Omental fat pad (tissue), 4 donors: ENCODE measurements around the gene EPHB2. TPM values are rescaled to one million over a fixed set of nuclear protein-coding genes. Genes with fewer than 3 reads are reported as not detected.

Experiments used
- ATAC-seq: fragments of 150-250 bp; one replicate; pipeline ENCODE4 v1.9.1; 2016; ENCODE audit warnings: mild to moderate bottlenecking, moderate library complexity; ENCODE audit not compliant: low FRiP score
- DNase-seq: peaks from one replicate; pipeline ENCODE4 v3.0.0-alpha.2; 2019; ENCODE audit warnings: low spot score
- CTCF ChIP-seq, 3 donors: fragments of 450-650 bp; IDR thresholded peaks; one replicate each; pipeline ENCODE4 v1.5.1; 2016 to 2017; ENCODE audit warnings: antibody characterized with exemption in 3 of 3, mild to moderate bottlenecking in 3 of 3, moderate library complexity in 2 of 3
- total RNA-seq, 4 donors: library from RNA; depleted of rRNA; stranded (reverse); fragments of >200 nt; gene quantifications; one replicate each; pipeline ENCODE4 v1.1.0, GENCODE V29; 2016

Gene EPHB2
- total RNA-seq, 4 donors from 2014 or later: 3.5 to 5.5 (median 4.7) TPM

- no peak for TF ChIP-seq CTCF (IDR thresholded peaks at IDR 0.05)
- ATAC-seq (no peak), DNase-seq (no peak)
Observed at GRCh38 chr1:22754106-22754768, 43.6 kb downstream of the EPHB2 start.

GRCh38 chr1:22754824-22755223 is 44.2 kb downstream of the EPHB2 start:
- DNase-seq (no peak), ATAC-seq (no peak)
- no peak for TF ChIP-seq CTCF (IDR thresholded peaks at IDR 0.05)

- TF ChIP-seq CTCF (IDR thresholded peaks at IDR 0.05): no peak
- ATAC-seq: no peak
- no peak for DNase-seq
Observed at GRCh38 chr1:22755641-22756040, 45.0 kb downstream of the EPHB2 start.

GRCh38 chr1:22756125-22756735 is 45.6 kb downstream of the EPHB2 start:
- TF ChIP-seq CTCF (IDR thresholded peaks at IDR 0.05): no peak
- ATAC-seq (no peak), DNase-seq (no peak)

GRCh38 chr1:22760455-22760854 is 49.8 kb downstream of the EPHB2 start:
- no peak for ATAC-seq
- no peak for DNase-seq
- TF ChIP-seq CTCF (IDR thresholded peaks at IDR 0.05): no peak

- no peak for TF ChIP-seq CTCF (IDR thresholded peaks at IDR 0.05)
- no peak for DNase-seq
- no peak for ATAC-seq
Observed at GRCh38 chr1:22761101-22761500, 50.5 kb downstream of the EPHB2 start.

GRCh38 chr1:22761821-22762220 is 51.2 kb downstream of the EPHB2 start:
- no peak for TF ChIP-seq CTCF (IDR thresholded peaks at IDR 0.05)
- no peak for DNase-seq
- no peak for ATAC-seq
